Measurements from ENCODE around the gene GCC2.

DNA sequence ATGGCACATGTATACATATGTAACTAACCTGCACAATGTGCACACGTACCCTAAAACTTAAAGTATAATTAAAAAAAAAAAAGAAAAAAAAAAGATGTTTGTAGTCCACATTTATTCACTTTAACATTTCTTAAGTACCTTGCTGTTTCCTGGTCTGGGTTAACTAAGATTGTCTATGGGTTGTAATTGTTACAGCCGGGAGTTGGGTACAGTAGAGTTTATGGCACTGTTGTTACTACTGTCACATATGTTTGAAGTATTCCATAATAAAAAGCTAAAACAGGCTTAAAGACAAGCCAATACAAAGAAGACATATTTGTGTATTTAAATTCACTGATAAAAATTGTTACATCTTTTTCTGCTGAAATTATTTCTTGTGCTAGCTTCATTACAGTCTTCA is 36.2 kb downstream of the GCC2 start:
- TF ChIP-seq, protein P1, sequence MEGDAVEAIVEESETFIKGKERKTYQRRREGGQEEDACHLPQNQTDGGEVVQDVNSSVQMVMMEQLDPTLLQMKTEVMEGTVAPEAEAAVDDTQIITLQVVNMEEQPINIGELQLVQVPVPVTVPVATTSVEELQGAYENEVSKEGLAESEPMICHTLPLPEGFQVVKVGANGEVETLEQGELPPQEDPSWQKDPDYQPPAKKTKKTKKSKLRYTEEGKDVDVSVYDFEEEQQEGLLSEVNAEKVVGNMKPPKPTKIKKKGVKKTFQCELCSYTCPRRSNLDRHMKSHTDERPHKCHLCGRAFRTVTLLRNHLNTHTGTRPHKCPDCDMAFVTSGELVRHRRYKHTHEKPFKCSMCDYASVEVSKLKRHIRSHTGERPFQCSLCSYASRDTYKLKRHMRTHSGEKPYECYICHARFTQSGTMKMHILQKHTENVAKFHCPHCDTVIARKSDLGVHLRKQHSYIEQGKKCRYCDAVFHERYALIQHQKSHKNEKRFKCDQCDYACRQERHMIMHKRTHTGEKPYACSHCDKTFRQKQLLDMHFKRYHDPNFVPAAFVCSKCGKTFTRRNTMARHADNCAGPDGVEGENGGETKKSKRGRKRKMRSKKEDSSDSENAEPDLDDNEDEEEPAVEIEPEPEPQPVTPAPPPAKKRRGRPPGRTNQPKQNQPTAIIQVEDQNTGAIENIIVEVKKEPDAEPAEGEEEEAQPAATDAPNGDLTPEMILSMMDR (IDR thresholded peaks at IDR 0.05), result no peak
- no peak for TF ChIP-seq POLR2A (IDR thresholded peaks at IDR 0.05)
